Right lung (tissue), 10 donors: ENCODE data around the gene PGA3. TPM values are rescaled to one million over a fixed set of nuclear protein-coding genes. Genes with fewer than 3 reads are reported as not detected.
A peak's percentile ranks its signal among the peaks of the same experiment; 100 is the strongest.
"Not testable (repeated sequence)": the region's sequence is repeated elsewhere in the genome, so short reads cannot be mapped to it uniquely, and the experiment has no call there.

Experiments used
- DNase-seq, 2 donors: peaks; one replicate each; pipeline ENCODE4 v3.0.0-alpha.2; 2013
- long read RNA-seq, 8 donors: transcript quantifications; one replicate each; lab custom pipeline, GENCODE V29; 2026
- polyA plus RNA-seq, 5 donors: library from polyadenylated mRNA; unstranded; fragments of 120-200 nt; gene quantifications; one replicate each; pipeline versions ENCODE4 v1.2.1 to v1.2.3, GENCODE V29; 2013; ENCODE audit warnings: inconsistent platforms in 1 of 5, low replicate concordance in 1 of 5; ENCODE audit not compliant: insufficient read length in 5 of 5, insufficient read depth in 1 of 5

Gene PGA3
- under 1 TPM; 0.10 to 0.26 (median 0.13) TPM for polyA plus RNA-seq
- long read RNA-seq, donor 1: 0 reads
- long read RNA-seq, donor 2, partial matches to known transcripts: 0 of 1 reads
- long read RNA-seq, donor 2, other reads (novel, unspliced or antisense): 0 of 1 reads
- long read RNA-seq, donor 3: 0 reads
- long read RNA-seq, donor 4: 0 reads
- long read RNA-seq, donor 5: 0 reads
- long read RNA-seq, donor 6: 0 reads
- long read RNA-seq, donor 7: 0 reads
- long read RNA-seq, donor 8: 0 reads

- DNase-seq: not testable (repeated sequence)
Measured at GRCh38 chr11:61202950-61203746, at the start of gene PGA3. Gene PGA3 (plus strand): TSS chr11:61203515. CDS start chr11:61203565, 50 bp downstream.

DNA sequence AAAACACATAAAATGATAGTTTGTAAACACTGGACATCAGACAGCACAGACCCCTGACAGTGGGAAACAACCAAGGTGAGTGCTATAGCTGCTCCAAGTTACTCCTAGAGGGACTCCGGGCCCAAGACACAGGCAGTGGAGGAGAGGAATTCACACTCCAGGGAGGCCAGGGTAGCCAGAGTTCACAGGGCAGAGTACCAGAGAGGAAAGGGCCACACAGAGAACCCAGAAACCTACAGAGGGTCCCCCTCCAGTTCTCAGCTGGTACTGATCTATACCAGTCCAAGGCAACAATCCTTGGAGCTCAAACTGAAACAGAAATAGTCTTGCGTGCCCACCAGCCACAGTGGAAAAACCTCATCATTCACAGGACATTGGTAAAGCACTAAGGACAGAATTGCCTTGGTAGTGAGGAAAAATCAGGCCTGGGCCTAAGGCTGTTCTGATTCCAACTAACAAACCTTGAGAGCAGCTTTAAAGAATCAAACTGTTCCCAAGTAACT lies 49.7 kb upstream of the PGA3 start:
- DNase-seq: no peak

DNA sequence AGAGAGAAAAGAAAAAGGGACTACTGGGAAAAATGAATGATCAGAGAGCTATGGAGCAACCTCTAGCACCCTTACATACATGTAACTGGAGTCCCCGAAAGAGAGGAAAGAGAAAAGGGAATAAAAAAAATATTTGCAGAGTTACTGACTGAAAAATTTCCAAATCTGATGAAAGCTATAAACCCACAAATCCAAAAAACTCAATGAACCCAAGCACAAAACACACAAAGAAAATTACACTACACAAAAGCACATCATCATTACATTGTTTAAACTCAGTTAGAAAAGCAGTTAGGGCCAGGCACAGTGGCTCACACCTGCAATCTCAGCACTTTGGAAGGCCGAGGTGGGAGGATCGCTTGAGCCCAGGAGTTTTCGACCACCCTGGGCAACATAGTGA lies 48.8 kb upstream of the PGA3 start:
- no peak for DNase-seq

DNA sequence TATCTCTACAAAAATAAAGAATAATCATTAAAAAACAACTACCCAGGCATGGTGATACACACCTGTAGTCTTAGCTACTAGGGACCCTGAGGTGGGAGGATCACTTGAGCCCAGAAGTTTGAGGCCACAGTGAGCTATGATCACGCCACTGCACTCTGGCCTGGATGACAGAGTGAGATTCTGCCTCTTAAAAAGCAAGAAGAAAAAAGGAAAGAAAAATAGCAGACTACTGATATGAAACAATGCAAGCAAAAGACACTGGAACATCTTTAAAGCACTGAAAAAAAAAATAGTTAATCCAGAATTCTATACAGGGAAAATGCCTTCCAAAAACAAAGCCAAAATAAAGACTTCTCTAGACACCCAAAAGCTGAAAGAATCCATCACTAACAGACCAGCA lies 48.0 kb upstream of the PGA3 start:
- DNase-seq: no peak

GRCh38 chr11:61155741-61156140 lies 47.6 kb upstream of the PGA3 start:
- no peak for DNase-seq

DNA sequence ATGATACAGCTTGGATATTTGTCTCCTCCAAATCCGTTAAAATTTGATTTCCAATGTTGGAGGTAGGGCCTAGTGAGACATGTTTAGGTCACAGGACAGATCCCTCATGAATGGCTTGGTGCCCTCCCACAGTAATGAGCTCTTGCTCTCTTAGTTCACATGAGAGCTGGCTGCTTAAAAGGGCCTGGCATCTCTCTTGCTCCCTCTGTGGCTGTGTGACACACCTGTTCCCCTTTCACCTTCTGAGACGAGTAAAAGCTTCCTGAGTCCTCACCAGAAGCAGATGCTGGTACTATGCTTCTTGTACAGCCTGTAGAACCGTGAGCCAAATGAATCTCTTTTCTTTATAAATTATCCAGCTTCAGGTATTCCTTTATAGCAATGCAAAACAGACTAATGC lies 45.6 kb upstream of the PGA3 start:
- DNase-seq: no peak

GRCh38 chr11:61158691-61159381 lies 44.5 kb upstream of the PGA3 start:
- DNase-seq: no peak

DNA sequence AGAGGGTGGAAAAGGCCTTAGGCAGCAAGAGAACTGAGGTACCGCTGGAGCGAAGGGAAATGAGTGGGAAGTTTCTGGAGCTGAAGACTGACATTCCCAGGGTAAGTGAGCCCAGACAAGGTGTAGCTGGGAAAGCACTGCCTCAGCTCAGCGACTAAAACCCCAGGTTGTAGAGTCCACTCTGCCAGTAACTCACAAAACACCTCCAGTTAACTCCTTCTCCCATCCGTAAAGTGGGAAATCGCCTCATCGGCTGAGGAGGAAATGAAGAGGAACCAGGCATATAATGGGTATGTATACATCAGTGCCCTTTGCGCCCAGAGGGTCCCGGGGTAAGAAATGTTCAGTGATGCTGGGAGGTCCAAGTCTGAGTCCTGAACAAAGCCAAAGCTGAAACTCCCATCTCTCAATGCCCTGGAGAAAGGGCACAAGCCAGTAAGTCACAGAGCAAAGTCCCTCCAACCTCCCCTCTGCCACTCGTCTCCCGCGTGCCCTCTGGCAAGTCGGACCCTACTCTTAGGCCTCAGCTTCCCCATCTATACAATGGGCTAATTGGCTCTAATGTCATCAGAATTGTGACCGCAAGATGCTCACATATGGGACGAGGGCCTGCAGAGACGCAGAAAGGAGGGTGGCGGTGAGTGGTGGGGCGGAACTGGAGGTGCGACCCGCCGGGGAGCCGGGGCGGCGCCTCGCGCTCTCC lies 42.7 kb upstream of the PGA3 start:
- no peak for DNase-seq

DNA sequence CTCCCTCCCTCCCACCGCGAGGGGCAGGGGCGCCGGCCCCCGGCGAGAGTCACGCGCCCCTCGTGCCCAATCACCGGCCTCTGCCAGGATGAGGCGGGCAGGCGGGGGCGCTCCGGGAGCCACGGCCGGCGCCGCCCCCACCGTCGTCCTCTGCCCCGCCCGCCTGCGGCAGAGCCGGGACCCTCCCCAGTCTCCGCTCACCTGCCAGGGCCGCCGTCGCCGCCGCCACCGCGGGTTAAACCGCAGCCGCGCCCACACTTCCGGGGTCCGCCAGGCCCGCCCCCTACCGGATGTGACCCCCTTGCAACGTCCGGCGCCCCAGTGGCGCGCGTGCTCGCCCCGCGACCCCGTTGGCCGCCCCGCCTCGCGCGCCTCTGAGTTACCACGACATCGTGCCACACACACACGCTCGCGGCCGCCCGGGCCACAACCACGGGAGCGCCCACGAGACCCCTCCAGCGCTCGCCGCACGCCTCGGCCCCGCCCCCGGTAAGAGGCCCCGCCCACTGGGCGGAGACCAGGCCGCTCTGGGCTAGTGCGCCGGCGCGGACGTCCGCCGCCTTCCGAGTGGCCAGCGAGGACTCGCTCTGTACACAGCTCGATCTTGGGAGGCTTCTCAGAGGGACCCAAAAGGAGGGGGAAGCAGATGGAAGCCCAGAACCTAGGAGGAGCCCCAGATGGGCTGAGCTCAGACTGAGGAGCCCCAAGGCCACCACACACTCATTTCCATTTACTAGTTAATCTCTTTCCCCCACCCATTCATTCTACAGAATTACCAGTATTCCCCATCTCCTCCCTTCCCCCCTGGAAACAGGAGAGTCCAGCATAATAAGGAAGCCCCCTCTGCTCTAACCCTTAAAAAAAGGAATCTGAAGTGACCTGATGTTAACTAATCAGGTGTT lies 41.9 kb upstream of the PGA3 start, which contains the start of gene VPS37C:
VPS37C (minus strand) TSS at position 237 of the 902 bp plus-strand sequence. CDS start 22,597 bp downstream, outside the sequence.
- DNase-seq: peak; percentile 92

- DNase-seq: no peak
Measured at GRCh38 chr11:61162092-61162941, 41.0 kb upstream of the PGA3 start.

GRCh38 chr11:61163021-61163420 lies 40.3 kb upstream of the PGA3 start:
- DNase-seq: no peak

- DNase-seq: no peak
Measured at GRCh38 chr11:61163714-61164605, 39.4 kb upstream of the PGA3 start.

DNA sequence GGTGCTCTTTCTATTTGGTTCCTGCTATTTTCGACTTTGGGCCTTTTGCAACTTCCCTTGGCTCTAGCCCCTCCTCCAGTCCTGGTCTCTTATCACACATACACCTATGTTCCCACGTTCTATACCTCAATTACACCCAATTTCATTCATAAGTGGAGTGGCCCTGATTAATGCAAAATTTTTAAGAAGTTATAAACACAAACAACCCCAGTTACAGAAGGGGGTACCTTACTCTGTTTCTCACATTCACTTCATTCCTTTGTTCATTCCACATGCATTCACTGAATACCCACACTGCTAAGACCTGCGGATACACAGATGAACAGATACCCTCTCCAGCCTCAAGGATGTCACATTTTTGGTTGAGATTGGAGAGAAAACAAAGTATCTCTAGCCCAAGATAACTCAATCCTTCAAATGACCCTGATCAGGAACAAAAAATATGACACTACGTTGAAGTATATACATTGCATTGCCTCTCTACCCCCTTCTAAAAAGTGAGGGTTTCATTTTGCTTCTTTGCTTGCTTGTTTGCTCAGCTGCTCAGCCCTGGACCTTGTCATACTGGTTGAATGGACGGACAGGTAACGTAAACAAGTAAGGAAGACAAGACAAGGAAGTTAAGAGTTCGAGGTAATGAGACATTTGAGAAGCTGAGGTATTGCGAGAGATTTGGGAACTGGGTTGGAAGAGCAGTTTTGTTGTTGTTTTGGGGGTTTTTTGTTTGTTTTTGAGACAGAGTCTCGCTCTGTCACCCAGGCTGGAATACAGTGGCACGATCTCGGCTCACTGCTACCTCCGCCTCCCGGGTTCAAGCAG lies 38.5 kb upstream of the PGA3 start:
- no peak for DNase-seq

DNA sequence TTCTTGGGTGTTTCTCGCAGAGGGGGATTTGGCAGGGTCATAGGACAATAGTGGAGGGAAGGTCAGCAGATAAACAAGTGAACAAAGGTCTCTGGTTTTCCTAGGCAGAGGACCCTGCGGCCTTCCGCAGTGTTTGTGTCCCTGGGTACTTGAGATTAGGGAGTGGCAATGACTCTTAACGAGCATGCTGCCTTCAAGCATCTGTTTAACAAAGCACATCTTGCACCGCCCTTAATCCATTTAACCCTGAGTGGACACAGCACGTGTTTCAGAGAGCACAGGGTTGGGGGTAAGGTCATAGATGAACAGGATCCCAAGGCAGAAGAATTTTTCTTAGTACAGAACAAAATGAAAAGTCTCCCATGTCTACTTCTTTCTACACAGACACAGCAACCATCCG lies 37.5 kb upstream of the PGA3 start:
- DNase-seq: not testable (repeated sequence)

DNA sequence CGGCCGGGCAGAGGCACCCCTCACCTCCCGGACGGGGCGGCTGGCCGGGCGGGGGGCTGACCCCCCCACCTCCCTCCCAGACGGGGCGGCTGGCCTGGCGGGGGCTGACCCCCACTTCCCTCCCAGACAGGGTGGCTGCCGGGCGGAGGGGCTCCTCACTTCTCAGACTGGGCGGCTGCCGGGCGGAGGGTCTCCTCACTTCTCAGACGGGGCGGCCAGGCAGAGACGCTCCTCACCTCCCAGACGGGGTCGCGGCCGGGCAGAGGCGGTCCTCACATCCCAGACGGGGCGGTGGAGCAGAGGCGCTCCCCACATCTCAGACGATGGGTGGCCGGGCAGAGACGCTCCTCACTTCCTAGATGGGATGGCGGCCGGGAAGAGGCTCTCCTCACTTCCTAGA lies 37.0 kb upstream of the PGA3 start:
- not testable (repeated sequence) for DNase-seq

DNA sequence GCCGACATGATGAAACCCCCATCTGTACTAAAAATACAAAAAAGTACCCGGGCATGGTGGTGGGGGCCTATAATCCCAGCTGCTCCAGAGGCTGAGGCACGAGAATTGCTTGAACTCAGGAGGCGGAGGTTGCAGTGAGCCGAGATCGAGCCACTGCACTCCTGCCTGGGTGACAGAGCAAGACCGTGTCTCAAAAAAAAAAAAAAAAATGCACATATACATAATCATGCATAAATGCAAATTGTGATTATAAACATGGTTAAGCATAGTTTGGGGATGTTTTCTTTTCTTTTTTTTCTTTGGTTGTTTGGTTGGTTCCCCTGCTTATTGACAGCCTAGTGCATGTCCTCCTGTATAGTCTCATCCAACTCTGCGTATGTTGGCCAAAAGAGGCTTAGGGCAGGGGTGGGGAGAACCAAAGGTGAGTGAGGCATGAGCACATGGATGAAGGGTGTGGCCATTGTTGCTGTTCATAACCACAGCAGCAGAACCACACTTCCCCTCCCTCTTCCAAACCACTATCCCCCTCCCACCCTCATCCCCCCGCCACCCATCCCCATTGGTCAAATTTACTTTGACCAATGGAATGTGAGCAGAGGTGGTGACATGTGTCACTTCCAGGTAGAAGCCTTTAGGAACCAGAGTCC lies 35.1 kb upstream of the PGA3 start:
- no peak for DNase-seq

DNA sequence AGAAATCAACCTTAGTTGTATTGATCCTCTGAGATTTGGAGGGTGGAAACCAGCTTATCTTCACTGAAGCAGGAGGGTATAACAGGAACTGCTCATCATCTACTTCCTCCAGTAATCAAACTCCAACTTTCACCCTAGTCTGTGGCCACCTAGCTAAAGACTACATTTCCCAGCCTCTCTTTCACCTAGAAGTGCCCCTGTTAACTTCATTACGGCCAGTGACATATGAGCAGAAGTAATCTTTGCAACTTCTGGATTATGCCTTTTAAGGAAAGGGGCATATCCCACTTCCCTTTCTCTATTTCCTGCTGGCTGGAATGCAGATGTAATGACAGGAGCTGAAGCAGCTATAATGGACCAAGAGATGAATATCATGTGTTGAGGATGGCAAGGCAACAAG lies 34.5 kb upstream of the PGA3 start:
- DNase-seq: no peak
